GM19324 (cell line): ENCODE data around the gene SYT3.

ENCODE experiments used
- ATAC-seq: cut with Tn5 transposase; IDR thresholded peaks from one replicate; pipeline ENCODE4 v1.9.1; 2021; ENCODE audit warnings: mild to moderate bottlenecking, moderate library complexity; ENCODE audit not compliant: unreplicated experiment, low FRiP score

The SYT3 gene

GRCh38 chr19:50639121-50640112, at the start of gene SYT3:
Gene SYT3, minus strand, starts transcription at chr19:50639881. Its CDS starts 2,470 bp downstream, at chr19:50637411.
- ATAC-seq, result no peak

- ATAC-seq, result no peak
Observed at GRCh38 chr19:50688766-50689165, 49.1 kb upstream of the SYT3 start.

DNA sequence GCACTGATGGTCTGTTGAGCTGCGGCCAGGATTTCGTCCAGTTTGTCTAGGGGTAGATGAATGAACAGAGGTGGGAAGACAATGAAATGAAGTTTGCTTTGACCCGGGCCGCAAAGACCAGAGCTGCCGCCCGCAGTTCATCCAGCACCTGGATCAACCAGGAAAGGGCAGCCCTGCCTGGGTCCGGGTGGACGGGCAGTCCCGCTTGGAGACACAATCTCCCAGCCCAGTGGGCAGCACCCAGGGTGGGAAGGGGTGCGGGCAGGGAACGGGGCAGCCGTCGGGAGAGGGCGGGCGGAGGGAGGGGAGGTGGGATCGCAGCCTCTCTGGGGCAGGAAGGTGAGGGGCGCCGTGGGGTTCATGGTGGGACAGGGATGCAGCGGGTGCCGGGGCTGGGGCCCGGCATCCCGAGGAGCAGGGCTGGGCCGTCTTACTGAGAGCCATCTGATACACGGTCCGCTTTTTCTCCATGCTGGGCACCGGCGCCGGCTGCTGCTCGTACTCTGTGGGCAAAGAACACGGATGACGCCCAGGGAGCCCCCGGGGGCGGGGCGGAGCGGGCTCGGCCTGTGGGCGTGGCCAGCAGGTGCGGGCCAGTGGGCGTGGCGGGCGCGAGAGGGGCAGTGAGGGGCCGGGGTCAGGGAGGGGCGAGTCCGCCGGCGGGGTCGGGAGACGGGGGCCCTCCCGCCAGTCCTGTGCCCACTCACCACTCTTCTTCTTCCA, 46.8 kb upstream of the SYT3 start:
- no peak for ATAC-seq

GRCh38 chr19:50679177-50680125, 39.8 kb upstream of the SYT3 start:
- ATAC-seq, result peak; percentile 56

- no peak for ATAC-seq
Observed at GRCh38 chr19:50678323-50678722, 38.6 kb upstream of the SYT3 start.

DNA sequence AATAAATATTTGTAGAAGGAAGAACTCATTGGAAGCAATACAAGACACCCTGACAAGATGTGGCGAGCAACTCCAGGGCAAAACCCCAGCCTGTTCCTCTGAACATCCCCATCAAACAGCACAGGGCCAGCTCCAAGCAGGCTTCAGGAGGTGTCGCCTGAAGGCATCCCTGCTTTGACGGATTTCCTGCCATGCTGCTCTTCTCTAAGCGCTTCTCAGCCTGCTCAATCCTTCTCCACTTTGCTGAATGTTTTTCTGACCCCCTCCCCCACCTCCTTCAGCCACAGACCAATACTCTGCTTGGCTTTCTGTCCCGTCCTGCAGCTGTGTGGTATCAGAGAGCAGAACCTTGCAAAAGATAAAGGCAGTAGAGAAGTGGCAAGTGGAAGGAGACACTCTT, 38.0 kb upstream of the SYT3 start:
- no peak for ATAC-seq

GRCh38 chr19:50676625-50677197, 37.0 kb upstream of the SYT3 start:
- no peak for ATAC-seq

- no peak for ATAC-seq
Observed at GRCh38 chr19:50673118-50673517, 33.4 kb upstream of the SYT3 start.

- ATAC-seq, result no peak
Observed at GRCh38 chr19:50670102-50670380, 30.4 kb upstream of the SYT3 start.

DNA sequence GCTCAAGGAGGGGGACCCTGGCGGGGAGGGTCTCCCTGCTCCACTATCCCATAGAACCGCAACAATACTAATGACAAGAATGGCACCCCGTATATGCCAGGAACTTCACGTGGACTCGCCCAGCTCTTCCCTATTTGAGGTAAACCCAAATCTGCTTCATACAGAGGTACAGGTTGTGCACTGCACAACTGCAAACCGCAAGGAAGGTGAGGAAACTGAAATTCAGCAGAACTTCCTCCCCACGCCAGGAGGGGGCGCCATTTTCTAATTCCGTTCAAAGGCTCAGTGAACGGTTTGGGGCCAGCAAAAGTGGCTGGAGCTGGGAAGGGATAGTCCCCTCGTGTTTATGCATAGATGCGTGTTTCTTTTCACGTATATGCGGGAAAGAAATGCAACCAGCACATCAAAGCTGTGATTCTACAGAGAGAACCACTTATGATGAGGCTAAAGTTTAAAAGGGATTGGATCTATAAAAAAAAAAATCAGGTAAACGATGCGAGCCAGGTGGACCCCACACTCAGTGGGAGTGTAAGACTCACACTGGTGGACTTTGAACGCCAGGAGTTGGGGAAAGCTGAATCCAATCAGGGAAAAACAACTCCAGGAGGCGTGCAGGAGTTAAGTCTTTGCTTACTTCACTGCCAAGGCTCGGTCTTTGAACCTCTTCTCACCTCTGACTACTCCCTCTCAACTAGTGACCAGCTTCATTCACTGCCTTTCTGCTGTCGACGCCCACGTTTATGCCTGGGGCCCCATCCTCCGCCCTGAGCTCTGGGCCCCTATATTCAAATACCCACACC, 29.8 kb upstream of the SYT3 start:
- ATAC-seq, result no peak

DNA sequence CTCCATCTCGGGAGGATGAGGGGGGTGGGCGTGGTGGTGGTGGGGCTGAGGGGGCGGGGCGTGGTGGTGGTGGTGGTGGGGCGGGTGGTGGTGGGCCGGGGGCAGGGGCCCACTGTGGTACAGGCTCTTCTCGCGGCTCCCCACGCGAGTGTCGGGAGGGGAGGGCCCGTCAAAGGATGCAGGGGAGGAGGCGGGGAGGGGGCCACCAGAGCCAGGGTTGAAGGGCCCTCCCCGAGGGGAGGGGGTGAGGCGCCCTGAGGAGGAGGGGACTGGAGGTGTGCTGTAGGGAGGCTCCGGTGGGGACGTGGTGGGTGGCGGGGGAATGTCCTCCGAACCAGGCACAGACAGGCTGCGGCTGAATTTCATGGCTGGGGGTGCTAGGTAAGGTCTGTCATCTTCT, 29.2 kb upstream of the SYT3 start:
- no peak for ATAC-seq

DNA sequence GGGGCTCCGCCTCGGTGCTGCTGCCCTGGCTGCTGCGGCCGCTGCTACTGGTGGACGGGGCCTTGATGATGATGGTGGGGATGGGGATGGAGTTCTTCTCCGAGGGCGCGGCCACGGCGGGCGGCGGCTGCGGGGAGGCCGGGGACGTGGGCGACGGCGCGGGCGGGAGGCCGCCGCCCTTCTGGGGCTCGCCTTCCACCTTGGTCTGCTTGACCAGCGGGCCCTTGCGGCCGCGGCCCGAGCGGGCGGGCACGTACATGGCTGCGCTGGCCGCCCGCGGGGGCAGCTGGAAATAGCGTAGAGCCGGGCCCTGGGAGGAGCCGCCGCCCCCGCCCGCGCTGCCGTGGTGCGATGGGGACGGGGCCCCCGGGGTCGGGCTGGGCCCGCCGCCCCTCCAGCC, 28.7 kb upstream of the SYT3 start:
- ATAC-seq, result no peak

DNA sequence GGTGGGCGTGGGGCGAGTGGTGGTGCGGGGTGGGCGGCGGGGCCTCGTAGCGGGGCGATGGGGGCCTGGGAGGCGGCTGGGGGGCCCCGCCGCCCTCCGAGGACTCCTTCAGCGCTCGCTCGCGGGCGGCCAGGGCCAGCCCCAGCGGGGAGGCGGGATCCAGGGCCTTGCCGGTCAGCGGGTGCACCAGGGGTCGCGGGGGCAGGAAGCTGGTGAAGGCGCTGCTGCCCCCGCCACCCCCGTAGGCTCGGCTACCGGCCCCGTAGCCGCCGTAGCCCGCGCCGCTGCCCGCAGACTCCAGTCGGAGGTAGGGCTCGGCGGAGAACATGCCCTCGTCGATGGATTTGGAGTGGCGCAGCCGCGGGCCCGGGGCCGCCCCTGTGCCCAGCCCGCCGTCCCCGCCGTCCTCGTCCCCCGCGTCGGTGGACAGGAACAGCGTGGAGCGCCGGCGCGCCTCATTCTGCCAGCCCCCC, 28.1 kb upstream of the SYT3 start:
- ATAC-seq, result no peak

- no peak for ATAC-seq
Observed at GRCh38 chr19:50667177-50667758, 27.6 kb upstream of the SYT3 start.

DNA sequence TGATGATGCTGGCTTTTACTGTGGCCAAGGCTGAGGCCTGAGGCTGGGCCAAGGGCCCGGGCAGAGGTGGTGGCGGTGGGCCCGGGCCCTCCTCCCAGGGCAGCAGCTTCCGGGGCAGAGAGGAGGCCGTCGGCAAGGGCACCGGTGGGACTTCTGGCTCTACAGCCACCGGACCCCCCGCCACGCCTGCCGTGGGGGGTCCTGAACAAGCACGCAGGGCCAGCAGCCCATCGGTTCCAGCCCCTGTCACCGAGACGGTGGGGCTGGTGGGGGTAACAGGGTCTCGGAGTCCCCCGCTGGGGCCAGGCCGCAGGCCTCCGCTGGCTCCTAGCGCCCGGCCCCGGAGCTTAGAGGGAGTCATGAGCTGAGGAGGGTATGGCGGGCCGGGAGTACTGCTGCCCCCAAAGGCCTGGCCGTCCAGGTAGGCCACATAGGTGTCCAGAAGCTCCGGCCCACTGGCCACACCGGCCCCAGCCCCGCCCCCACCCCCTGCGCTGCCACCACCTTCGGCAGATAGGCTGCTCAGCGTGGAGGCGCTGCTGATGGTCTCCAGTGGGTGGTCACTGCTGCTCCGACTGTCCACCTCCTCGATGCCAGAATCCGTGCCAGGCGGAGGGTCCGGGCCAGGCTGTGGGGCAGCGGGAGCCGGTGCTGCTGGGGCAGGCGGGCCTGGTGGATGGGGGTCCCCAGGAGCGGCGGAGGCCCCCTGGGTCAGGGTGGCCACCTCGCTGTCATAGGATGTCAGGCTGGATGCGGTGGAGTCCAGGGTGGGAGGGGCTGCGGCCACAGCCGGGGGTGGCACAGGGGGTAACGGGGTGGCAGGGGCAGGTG, 26.9 kb upstream of the SYT3 start:
- no peak for ATAC-seq

GRCh38 chr19:50664204-50664603, 24.5 kb upstream of the SYT3 start:
- no peak for ATAC-seq

DNA sequence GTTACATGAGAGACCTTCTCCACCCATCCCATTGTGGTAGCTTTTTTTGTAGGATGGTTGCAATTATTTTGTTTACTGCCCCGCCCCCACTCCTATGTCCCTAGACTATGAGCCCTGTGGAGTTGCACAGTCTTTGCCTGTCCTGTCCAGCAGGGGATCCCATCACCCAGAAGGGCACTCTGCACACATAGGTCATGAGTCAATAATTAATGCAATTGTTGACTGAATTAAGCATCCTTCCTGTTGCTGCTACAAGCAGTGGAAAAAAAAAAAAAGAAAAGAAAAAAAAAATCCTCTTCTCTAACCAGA, 23.8 kb upstream of the SYT3 start:
- ATAC-seq, result no peak
